GM12875 (cell line): ENCODE measurements around the gene PTPRM.

Experiments
- H3K4me3 ChIP-seq: one replicate; pipeline ENCODE4 v1.5.1; 2011; ENCODE audit warnings: low read depth, low read length, control low read depth
- TF ChIP-seq, protein P1 (sequence below): IDR thresholded peaks from 2 replicates; pipeline ENCODE4 v1.5.1; 2011; ENCODE audit warnings: low read depth, mild to moderate bottlenecking, control low read depth, inconsistent platforms, low read length, moderate library complexity, borderline replicate concordance; ENCODE audit not compliant: insufficient read depth

The PTPRM gene

DNA sequence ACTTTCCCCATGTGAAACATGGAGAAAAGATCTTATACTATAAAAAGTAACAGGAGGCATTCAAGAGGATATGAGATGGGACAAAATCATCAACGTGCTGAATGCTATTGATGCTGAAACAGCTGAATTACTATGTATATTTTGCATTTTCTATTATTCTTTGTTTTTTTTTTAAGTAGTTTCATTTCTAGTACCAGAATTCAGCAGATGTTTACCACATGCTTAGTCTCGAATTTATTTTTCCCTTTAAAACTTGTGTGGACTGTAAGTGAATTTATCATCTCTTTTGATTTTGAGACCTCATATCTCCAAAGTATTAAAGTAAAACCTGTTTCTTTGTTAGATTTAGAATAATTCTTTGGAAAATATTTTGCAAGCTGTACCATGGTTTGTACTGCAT is 205.8 kb downstream of the PTPRM start:
- TF ChIP-seq, protein P1, sequence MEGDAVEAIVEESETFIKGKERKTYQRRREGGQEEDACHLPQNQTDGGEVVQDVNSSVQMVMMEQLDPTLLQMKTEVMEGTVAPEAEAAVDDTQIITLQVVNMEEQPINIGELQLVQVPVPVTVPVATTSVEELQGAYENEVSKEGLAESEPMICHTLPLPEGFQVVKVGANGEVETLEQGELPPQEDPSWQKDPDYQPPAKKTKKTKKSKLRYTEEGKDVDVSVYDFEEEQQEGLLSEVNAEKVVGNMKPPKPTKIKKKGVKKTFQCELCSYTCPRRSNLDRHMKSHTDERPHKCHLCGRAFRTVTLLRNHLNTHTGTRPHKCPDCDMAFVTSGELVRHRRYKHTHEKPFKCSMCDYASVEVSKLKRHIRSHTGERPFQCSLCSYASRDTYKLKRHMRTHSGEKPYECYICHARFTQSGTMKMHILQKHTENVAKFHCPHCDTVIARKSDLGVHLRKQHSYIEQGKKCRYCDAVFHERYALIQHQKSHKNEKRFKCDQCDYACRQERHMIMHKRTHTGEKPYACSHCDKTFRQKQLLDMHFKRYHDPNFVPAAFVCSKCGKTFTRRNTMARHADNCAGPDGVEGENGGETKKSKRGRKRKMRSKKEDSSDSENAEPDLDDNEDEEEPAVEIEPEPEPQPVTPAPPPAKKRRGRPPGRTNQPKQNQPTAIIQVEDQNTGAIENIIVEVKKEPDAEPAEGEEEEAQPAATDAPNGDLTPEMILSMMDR: no peak
- no peak overlapping the region for H3K4me3 ChIP-seq

DNA sequence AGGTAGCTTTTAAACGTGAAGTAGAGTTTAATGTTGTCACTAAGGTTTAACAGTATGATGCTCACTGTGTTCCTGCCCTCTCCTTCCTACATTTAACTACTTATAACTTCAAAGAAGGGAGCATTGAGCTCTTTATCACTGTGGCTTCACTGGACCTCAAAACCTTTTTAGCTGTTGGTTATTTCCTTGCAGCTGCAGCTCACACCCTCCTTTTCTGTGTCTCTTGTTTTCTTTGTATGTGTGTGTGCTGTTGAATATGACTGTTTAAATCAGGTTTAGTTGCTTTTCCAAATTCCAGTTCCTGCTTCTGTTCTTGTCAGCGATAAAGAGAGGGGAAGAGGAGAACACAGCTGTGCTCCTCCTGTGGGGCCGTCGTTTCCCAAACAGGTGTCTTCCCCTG is 208.0 kb downstream of the PTPRM start:
- H3K4me3 ChIP-seq: no peak overlapping the region
- TF ChIP-seq, protein P1: no peak

DNA sequence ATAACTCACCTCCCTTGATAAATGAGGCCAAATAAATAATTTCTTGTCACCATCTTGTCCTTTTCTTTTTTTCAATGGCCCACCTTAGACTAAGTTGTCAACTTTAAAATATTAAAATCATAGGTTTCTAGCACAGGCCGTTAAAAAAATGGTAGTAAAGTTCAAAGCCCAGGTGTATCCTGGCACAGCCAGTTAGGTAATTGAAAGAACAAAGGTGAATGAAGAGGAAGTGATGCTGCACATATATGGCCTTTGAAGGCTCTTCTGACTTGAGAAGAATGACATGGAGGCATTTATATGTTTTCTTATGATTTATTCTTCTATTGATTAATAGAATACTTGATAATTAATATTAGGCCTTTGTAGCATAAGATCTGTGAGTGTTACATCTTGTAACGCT is 208.7 kb downstream of the PTPRM start:
- TF ChIP-seq, protein P1: no peak

DNA sequence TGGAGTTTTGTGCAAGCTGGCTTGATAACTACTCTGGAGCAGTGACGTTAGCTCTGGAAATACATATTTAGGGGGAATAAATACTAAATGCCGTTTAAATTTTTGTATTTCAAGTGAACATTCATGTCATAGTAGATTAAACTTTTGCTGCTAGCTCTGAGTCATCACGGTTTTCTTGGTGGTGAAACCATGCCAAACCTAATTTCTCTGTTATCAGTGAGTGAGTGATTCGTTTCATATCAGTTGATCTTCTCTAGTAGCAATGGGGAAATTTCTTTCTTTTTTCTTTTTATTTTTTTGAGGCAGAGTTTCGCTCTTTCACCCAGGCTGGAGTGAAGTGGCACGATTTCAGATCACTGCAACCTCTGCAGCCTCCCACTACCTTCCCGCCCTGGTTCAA is 211.1 kb downstream of the PTPRM start:
- TF ChIP-seq, protein P1: no peak
- H3K4me3 ChIP-seq: no peak overlapping the region

More for the DNA sequence above, 208.7 kb downstream of the PTPRM start:
- H3K4me3 ChIP-seq: no peak overlapping the region

DNA sequence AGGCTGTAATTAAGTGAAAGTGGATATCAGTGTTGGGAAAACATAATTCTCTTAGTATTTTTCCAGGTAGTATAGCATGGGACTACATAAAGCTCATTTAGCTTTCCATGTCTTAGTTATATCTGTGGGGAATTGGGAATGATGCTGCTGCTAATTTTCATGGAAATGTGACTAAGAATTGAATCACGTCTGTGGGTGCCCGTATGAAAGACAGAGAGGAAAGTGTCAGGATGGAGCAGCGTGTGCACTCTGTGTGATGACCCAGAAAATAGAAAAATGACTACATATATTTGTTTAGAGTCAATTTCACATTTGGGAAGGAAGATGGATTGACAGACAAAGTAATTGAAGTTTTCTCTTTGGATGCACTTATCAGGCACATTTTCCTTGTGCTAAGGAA is 212.1 kb downstream of the PTPRM start:
- no peak overlapping the region for H3K4me3 ChIP-seq
- TF ChIP-seq, protein P1: no peak

DNA sequence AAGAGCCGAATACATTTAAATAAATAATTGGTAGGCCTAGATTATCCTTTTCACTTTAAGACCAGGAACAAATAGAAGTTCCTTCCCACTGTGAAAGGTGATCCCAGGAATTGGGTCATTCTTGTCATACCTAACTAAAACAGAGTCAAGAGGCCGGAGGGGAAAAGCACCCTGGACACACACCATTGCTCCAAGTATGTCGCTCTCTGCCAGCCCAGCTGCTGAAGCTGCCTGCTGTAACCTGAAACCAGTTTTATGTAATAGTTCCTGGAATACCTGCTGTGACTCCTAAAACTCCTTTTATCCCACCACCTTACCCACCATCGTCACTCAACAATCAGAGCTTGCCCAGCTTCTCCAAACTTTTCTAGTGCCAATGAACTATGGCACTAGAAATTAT is 217.1 kb downstream of the PTPRM start:
- no peak overlapping the region for H3K4me3 ChIP-seq
- TF ChIP-seq, protein P1: no peak

DNA sequence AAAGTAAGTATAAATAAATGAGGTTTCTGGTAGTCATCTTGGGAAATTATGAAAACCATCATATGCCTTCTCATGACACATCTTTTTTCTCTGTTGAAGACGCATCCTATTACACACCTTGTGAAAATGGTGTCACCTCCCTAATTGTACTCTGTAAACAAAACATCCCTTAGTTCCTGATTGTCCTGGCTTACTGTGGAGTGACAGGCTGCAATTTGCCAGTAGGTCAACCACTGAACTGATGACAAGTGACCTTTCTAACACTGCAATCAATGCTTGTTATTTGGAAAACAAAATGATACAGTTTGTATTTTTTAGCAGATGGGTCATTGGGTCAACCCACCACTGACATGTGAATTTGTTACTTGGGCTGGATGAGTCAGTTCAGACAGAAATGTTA is 219.5 kb downstream of the PTPRM start:
- TF ChIP-seq, protein P1: no peak

More for the DNA sequence above, 219.5 kb downstream of the PTPRM start:
- no peak overlapping the region for H3K4me3 ChIP-seq
